ENCODE results near the gene FOXN4.

FOXN4 gene

DNA sequence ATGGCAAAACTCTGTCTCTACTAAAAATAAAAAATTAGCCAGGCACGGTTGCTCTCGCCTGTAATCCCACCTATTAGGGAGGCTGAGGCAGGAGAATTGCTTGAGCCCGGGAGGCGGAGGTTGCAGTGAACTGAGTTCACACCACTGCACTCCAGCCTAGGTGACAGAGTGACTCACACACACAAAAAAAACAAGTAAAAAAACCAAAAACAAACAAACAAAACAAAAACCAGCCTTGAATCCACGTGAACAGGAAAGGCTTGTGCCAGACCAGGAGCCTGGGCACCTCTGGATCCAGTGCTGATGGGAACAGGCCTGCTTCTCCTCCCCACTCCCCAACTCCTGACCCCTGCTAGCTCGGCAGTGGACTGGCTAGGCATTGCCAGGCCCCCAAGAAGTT is 3.5 kb downstream of the FOXN4 start:
- DNase-seq (ENCODE audit: low spot score), result no peak

DNA sequence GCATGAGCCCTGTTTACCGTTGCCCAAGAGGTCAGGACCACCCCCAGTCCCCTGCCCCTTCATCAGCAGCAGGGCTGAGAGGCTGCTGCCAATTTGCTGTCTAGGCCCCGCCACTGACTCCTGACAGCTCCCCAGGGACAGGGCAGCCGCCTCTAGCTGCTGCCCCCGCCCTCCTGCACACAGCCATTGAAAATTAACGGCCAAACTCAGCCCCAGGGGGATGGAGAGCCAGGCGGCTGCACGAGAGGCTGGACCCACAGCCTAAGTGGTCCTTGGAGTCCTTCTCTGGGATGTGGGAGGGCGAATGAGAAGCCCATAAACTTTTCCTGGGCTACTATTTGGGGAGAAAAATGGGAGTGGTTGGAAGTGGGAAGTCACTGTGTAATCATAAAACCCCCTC is 4.6 kb downstream of the FOXN4 start:
- no peak for DNase-seq (ENCODE audit: low spot score)

GRCh38 chr12:109302770-109303169 is 6.3 kb downstream of the FOXN4 start:
- no peak for DNase-seq (ENCODE audit: low spot score)

- DNase-seq (ENCODE audit: low spot score), result no peak
These were observed 6.7 kb downstream of the FOXN4 start for GRCh38 chr12:109302358-109302757.

- DNase-seq (ENCODE audit: low spot score), result no peak
These were observed 7.4 kb downstream of the FOXN4 start for GRCh38 chr12:109301643-109302168.

DNA sequence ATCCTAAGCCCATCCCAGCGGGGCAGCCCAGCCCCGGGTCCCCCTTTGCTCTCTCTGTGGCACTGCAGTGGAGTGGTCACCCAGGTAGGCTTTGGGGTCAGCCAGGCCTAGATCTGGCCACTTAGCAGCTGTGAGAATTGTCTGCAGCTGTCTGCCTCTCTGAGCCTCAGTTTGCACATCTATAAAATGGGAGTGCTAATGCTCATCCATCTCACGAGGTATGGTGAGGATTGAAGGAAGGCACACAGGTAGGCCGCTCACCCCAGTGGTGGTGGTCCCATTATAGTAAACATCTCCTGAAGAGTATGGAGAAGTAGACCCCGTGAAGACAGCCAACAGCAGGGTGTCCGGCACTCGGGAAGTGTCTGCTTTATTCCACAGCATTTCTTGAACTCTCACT is 9.2 kb downstream of the FOXN4 start:
- no peak for DNase-seq (ENCODE audit: low spot score)

GRCh38 chr12:109296431-109296830 is 12.7 kb downstream of the FOXN4 start:
- no peak for DNase-seq (ENCODE audit: low spot score)

DNA sequence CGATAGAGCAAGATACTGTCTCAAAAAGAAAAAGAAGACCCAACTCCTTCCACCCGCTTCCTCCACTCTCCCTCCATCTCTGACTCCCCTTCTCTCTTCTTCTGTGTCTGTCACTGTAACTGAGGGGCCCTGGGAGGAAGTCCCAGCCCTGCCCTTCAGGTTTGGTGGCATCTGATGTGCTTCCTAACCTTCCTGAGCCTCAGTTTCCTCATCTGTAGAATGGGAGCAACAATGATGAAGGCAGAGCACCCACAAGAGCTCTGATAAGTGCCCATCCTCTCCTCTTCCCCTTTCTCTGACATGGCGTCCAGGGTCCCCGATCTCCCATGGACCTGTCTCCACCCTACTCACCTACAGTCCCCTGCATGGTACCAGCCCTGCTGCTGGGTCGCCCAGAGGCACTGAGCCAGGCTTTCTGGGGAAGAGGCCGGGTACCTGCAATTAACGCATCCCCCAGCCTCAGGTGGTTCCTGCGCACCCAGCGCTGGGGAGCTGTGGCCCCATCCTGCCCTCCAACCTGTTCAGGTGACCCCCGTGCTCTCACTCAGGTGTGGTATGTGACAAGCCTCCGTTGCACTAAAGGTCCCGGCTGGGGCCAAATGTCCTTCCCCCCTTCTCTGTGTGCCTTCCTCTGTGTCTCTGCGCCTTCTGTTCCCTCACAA is 13.2 kb downstream of the FOXN4 start:
- DNase-seq (ENCODE audit: low spot score), result no peak

- no peak for DNase-seq (ENCODE audit: low spot score)
These were observed 14.7 kb downstream of the FOXN4 start for GRCh38 chr12:109294286-109294796.

GRCh38 chr12:109293106-109293505 is 16.0 kb downstream of the FOXN4 start:
- DNase-seq (ENCODE audit: low spot score), result no peak

GRCh38 chr12:109292342-109292711 is 16.8 kb downstream of the FOXN4 start:
- DNase-seq (ENCODE audit: low spot score), result no peak

GRCh38 chr12:109291521-109292341 is 17.4 kb downstream of the FOXN4 start:
- DNase-seq (ENCODE audit: low spot score), result no peak

DNA sequence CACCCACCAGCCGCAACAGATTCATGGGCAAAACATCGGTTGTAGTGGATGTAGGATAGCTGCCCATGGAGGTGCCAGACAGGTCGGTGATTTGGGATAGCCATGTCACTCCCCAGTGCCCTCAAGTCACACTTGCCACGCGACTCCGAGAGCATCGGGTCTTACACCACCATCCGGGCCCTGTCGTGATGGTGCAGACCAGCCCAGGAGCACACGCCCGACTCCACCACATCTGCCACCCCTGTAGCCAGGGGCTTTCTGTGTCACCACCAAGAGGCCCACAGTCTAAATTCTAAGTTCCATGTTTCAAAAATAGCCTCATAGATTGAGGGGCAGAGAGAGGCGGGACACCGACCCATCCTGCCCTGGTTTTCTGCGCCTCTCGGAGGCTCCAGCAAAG is 18.0 kb downstream of the FOXN4 start:
- no peak for DNase-seq (ENCODE audit: low spot score)

DNA sequence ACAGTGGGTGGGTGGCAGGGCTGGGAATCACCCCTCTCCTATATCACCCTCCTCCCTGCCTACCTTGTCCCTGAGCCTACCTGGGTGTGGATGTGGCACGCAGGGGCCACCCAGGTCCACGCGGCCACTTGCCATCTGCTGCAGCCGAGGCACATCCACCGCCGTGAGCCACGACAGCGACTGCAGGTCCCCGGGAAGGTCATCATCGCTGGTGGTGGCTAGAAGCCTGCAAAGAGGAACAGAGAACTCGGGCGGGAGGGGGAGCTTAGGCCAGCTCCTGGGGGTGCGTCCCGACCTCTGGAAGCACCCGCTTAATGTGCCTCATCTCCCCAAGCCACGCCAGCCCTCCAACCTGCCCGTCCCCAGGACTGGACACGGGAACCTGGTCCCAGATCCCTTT is 19.0 kb downstream of the FOXN4 start:
- no peak for DNase-seq (ENCODE audit: low spot score)

- no peak for DNase-seq (ENCODE audit: low spot score)
These were observed 19.5 kb downstream of the FOXN4 start for GRCh38 chr12:109289551-109289950.

GRCh38 chr12:109289004-109289403 is 20.1 kb downstream of the FOXN4 start:
- no peak for DNase-seq (ENCODE audit: low spot score)

GRCh38 chr12:109288571-109288970 is 20.5 kb downstream of the FOXN4 start:
- no peak for DNase-seq (ENCODE audit: low spot score)

DNA sequence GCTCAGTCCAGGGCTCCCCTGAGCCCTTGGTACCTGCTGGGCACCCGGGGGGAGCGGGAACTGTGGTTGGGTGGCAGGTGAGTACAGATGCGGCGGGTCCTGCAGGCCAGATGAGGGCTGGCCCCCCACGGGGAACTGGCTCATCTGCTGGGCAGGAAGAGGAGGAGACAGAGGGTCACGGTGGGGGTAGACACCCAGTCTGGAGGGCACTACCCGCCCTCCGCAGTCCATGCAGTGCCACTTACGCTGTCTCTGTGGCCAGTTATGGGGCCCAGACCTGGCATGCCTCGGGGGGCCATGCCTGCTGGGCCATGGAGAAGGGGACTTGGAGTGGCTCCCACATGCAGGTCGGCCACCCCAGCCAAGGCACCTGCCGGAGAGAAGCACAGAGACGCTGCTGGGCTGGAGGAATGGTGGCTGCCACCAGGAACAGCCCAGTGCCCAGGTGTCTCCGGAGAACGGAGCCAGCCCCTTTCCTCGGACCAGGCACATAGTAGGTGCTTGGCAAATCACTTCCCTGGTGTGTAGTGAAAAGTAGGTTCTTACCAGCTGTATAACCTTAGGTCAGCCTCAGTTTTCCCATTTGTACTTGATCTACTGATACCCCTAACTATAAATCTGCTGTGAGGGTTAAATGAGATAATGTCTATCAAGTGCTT is 21.1 kb downstream of the FOXN4 start:
- DNase-seq (ENCODE audit: low spot score), result no peak

GRCh38 chr12:109287181-109287580 is 21.9 kb downstream of the FOXN4 start:
- no peak for DNase-seq (ENCODE audit: low spot score)

DNA sequence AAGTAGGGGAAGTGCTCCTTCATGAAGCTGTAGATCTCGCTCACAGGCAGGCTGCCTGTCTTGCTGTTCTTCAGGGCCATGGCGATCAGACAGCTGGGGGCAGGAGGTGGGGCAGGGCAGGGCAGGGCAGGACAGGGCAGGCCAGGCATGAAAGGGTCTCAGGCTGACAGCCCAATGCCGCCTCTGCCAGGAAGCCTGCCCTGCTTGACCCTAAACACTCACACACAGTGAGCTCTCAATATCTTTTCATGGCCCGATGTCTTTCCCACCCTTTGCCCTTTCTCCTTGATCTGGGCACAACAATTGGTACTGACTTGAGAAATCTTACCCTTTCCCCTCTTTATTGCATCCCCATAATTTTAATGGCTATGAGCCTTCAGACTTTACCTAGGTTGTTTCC is 22.4 kb downstream of the FOXN4 start:
- no peak for DNase-seq (ENCODE audit: low spot score)

- no peak for DNase-seq (ENCODE audit: low spot score)
These were observed 22.8 kb downstream of the FOXN4 start for GRCh38 chr12:109286252-109286651.

- no peak for DNase-seq (ENCODE audit: low spot score)
These were observed 24.7 kb downstream of the FOXN4 start for GRCh38 chr12:109284392-109284791.

DNA sequence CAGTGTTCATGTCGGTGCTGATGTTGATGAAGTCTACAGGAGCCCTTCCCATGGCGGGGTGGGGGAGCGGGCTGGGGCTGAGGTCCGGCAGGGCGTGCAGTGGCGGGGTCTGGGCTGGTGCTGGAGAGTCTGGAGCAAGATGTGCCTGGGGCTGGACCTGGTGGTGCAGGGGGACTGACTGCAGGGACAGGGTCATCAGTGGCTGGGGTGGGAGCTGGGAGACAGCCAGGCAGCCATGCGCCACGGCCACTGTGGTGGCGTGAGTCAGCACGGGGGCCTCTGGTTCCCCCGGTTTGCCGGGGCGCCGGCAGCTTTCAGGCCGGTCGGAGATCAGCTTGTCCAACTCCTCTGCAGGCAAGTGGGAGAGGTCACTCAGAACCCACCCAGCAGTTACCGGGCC is 27.6 kb downstream of the FOXN4 start:
- DNase-seq (ENCODE audit: low spot score), result no peak
